ENCODE data around the gene MRPL24.

Gene MRPL24

GRCh38 chr1:156703336-156703735 lies 37.6 kb downstream of the MRPL24 start:
- Mint-ChIP-seq H3K27ac (no peak overlapping the region), H3K27me3 (peaks cover 62% of the 10 kb centered on the region), H3K4me3 (no peak overlapping the region), H3K36me3 (peaks cover 11% of the 10 kb centered on the region), H3K9me3 (no peaks in the 10 kb centered on the region), H3K4me1 (peaks cover 29% of the 10 kb centered on the region)
- ATAC-seq: no peak

DNA sequence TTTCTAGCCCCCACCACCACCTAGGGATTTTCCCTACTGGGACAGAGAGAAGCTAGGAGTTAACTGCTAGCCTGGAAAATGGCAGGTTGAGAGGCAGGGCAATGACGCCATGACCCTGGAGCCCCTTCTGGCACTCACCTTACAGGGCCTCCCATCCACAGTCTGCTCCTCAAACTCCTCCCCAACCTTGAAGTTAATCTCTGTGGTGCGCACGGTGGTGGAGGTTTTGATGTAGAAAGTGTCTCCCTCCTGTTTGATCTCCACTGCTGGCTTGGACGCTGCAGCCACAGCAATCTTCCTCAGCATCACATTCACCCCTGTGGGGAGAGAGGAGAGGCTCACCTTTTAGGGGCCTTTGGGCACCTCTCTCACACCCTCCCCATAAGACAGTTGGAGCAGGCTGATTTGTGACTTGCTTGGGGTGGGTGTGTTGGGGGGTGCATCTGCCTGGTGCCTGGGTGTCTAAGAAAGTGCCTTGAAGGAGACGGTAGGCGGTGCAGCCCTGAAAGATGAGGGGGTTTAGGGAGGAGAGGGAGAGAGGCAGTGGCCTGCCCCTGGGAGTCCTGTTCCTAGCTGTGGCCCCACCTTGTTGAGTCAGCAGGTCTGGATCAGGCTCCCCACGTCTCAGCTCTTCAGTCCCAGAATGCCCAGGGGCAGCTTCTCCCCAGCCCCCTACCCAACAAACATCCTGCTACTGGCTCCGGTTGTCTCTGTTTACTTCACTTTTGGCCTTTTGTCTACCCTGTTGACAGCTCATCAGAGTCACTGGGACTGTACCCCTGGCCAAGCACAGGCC lies 40.0 kb downstream of the MRPL24 start:
- H3K36me3 Mint-ChIP-seq: peaks cover 11% of the 10 kb centered on the region
- H3K4me1 Mint-ChIP-seq: peaks cover 18% of the 10 kb centered on the region
- ATAC-seq: no peak
- peaks cover 83% of the 10 kb centered on the region for H3K27me3 Mint-ChIP-seq
- no peaks in the 10 kb centered on the region for H3K9me3 Mint-ChIP-seq
- H3K27ac Mint-ChIP-seq: no peak overlapping the region
- no peak overlapping the region for H3K4me3 Mint-ChIP-seq

DNA sequence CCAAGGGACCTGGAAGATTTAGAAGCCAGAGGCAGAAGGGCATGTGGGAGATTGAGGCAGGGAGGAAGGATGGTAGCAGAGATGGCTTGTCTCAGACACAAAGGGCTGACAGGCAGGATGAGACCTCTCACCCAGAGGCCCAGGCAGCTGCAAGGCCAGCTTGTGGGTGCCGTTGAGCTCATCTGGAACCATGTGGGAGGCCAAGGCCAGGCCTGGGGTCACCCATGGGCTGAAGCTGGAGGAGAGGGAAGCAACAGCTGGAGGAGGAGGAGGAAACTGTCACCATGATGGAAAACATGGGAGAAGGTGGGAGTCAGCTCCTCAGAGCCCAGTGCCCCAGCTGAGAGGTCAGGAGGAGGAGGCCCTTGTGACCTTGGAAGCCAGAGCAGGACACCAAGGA lies 41.9 kb downstream of the MRPL24 start:
- Mint-ChIP-seq H3K27ac (no peak overlapping the region), H3K27me3 (peaks cover 80% of the 10 kb centered on the region), H3K4me3 (no peak overlapping the region), H3K36me3 (peaks cover 11% of the 10 kb centered on the region), H3K4me1 (no peaks in the 10 kb centered on the region), H3K9me3 (no peaks in the 10 kb centered on the region)
- ATAC-seq: no peak

DNA sequence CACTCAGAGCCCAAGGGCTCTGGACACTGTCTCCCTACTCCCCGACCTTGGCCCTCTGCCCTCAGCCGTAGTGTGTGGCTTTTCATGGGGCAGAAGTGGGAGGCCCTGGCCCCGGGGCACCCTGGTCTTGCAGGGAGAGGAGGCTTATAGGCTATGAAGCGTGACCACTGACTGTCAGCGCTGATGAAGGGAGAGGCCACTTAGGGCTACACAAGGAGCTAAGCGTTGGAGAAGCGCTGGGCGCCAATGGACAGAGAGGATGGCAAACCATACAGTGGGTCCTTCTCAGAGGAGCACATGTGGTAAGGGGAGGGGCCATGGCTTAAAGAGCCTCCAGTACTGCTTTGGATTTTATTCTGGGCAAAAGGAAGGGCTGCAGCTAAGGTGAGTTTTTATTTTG lies 43.4 kb downstream of the MRPL24 start:
- H3K27ac Mint-ChIP-seq: no peak overlapping the region
- no peak overlapping the region for H3K4me3 Mint-ChIP-seq
- H3K9me3 Mint-ChIP-seq: no peaks in the 10 kb centered on the region
- peaks cover 12% of the 10 kb centered on the region for H3K4me1 Mint-ChIP-seq
- no peak for ATAC-seq
- H3K36me3 Mint-ChIP-seq: peaks cover 11% of the 10 kb centered on the region
- peaks cover 80% of the 10 kb centered on the region for H3K27me3 Mint-ChIP-seq

- Mint-ChIP-seq H3K4me3 (no peak overlapping the region), H3K9me3 (no peaks in the 10 kb centered on the region), H3K36me3 (peaks cover 11% of the 10 kb centered on the region), H3K27me3 (peaks cover 82% of the 10 kb centered on the region), H3K27ac (no peak overlapping the region), H3K4me1 (peaks cover 19% of the 10 kb centered on the region)
- ATAC-seq: no peak
Measured at GRCh38 chr1:156696755-156697154, 44.1 kb downstream of the MRPL24 start.

DNA sequence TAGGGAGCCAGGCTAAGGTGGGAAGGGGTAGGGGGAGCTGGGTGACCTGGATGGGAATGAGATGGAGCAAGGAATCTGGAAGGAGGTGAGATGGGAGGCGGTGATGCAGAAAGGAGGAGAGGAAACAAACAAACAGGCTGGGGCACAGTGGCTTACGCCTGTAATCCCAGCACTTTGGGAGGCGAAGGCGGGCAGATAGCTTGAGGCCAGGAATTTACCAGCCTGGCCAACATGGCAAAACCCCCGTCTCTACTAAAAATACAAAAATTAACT lies 46.3 kb downstream of the MRPL24 start:
- Mint-ChIP-seq H3K27ac (no peak overlapping the region), H3K4me3 (no peak overlapping the region), H3K36me3 (peaks cover 8% of the 10 kb centered on the region), H3K4me1 (peaks cover 25% of the 10 kb centered on the region), H3K27me3 (peaks cover 88% of the 10 kb centered on the region), H3K9me3 (no peaks in the 10 kb centered on the region)
- ATAC-seq: no peak

- no peak for ATAC-seq
- no peak overlapping the region for H3K4me3 Mint-ChIP-seq
- no peaks in the 10 kb centered on the region for H3K9me3 Mint-ChIP-seq
- H3K4me1 Mint-ChIP-seq: peaks cover 28% of the 10 kb centered on the region
- peaks cover 87% of the 10 kb centered on the region for H3K27me3 Mint-ChIP-seq
- H3K27ac Mint-ChIP-seq: no peak overlapping the region
- H3K36me3 Mint-ChIP-seq: peaks cover 6% of the 10 kb centered on the region
Measured at GRCh38 chr1:156693848-156694689, 46.8 kb downstream of the MRPL24 start.

DNA sequence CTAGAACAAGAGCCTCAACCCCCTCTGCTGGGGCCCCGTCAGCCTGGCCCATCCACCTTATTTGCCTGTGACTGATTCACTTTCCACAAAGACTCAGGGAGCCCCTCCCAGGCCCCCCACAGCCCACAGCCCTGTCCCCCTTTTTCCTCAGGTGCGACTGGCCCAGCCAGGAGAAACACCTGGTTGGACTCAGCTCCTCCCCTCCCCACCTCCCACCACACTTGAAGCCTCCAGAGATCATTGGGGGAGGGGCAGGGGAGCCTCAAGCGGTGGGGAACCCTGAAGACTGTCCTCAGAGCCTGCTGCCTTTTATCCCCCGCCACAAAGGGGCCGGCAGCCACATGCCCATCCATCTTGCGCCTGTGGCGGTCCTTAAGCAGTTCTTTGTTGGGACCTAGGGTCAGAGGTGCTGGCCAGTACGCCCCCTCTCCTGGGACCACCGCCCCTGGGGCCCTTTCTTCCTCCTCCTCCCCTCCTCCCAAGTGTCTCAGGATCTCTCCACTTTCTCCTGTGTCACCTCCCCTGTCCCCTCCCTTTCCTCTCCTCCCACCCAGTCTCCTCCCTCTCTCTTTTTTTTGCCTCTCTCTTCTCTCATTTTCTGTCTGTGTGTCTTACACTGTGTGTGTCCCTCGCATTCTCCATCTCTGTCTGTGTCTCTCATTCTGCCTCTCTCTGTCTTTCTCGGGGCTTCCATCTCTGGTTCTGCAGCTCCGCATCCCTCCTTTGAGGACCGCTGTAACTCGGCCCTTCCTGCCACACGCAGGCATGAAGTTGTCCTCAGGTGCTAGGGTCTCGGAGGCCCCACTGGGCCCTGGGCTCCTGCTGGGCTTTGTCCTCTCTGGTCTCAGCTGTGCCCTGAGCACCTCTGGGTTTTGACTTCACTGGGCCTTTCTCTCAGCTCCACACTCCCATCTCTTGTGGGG lies 47.7 kb downstream of the MRPL24 start:
- ATAC-seq: no peak
- peaks cover 86% of the 10 kb centered on the region for H3K27me3 Mint-ChIP-seq
- H3K4me3 Mint-ChIP-seq: no peak overlapping the region
- no peaks in the 10 kb centered on the region for H3K9me3 Mint-ChIP-seq
- H3K36me3 Mint-ChIP-seq: no peaks in the 10 kb centered on the region
- H3K4me1 Mint-ChIP-seq: peaks cover 28% of the 10 kb centered on the region
- H3K27ac Mint-ChIP-seq: no peak overlapping the region

- Mint-ChIP-seq H3K4me1 (peaks cover 28% of the 10 kb centered on the region), H3K9me3 (no peaks in the 10 kb centered on the region), H3K27me3 (peaks cover 83% of the 10 kb centered on the region)
Measured at GRCh38 chr1:156692441-156692924, 48.4 kb downstream of the MRPL24 start.

GRCh38 chr1:156691665-156692440 lies 49.0 kb downstream of the MRPL24 start:
- H3K27me3 Mint-ChIP-seq: peaks cover 77% of the 10 kb centered on the region
- peaks cover 28% of the 10 kb centered on the region for H3K4me1 Mint-ChIP-seq
- H3K36me3 Mint-ChIP-seq: no peaks in the 10 kb centered on the region
- no peak overlapping the region for H3K27ac Mint-ChIP-seq
- no peaks in the 10 kb centered on the region for H3K9me3 Mint-ChIP-seq
- H3K4me3 Mint-ChIP-seq: no peak overlapping the region
- no peak for ATAC-seq

More at GRCh38 chr1:156692441-156692924, 48.4 kb downstream of the MRPL24 start:
- ATAC-seq: no peak
- H3K36me3 Mint-ChIP-seq: no peaks in the 10 kb centered on the region
- no peak overlapping the region for H3K4me3 Mint-ChIP-seq
- H3K27ac Mint-ChIP-seq: no peak overlapping the region

DNA sequence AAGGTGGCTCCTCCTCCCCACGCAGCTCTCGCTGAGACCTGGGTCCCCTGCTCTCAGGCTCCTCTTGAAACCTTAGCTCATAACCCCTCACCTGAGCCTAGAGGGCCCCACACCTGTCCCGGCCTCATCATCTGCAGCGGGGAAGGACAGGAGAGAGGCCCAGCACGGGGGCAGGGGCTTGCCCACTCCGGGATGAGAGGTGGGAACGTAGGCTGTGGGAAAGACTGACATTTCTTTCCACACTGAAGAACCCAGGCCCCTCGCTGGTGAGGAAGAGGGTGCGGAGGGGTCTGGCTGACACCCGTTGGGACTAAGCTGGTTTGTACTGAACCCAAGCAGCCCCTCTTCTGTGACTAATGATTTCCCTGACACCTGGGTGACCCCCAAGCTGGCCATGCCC lies 49.7 kb downstream of the MRPL24 start:
- Mint-ChIP-seq H3K9me3 (no peaks in the 10 kb centered on the region), H3K4me1 (peaks cover 28% of the 10 kb centered on the region), H3K27me3 (peaks cover 70% of the 10 kb centered on the region), H3K27ac (no peak overlapping the region), H3K4me3 (no peak overlapping the region), H3K36me3 (no peaks in the 10 kb centered on the region)
- ATAC-seq: no peak

- H3K27ac Mint-ChIP-seq: no peak overlapping the region
- peaks cover 70% of the 10 kb centered on the region for H3K27me3 Mint-ChIP-seq
- H3K4me3 Mint-ChIP-seq: no peak overlapping the region
- no peak for ATAC-seq
- H3K4me1 Mint-ChIP-seq: peaks cover 28% of the 10 kb centered on the region
- H3K9me3 Mint-ChIP-seq: no peaks in the 10 kb centered on the region
- no peaks in the 10 kb centered on the region for H3K36me3 Mint-ChIP-seq
Measured at GRCh38 chr1:156690675-156691036, 50.2 kb downstream of the MRPL24 start.

GRCh38 chr1:156689953-156690674 lies 50.8 kb downstream of the MRPL24 start:
- no peaks in the 10 kb centered on the region for H3K36me3 Mint-ChIP-seq
- H3K27me3 Mint-ChIP-seq: peaks cover 70% of the 10 kb centered on the region
- no peak overlapping the region for H3K27ac Mint-ChIP-seq
- no peak overlapping the region for H3K4me3 Mint-ChIP-seq
- H3K4me1 Mint-ChIP-seq: peaks cover 28% of the 10 kb centered on the region
- no peaks in the 10 kb centered on the region for H3K9me3 Mint-ChIP-seq
- ATAC-seq: no peak
